ENCODE measurements around the gene DPPA4.

Gene DPPA4

GRCh38 chr3:109339714-109340648, 2.6 kb upstream of the DPPA4 start:
- FAIRE-seq, result no peak
- DNase-seq (ENCODE audit: extremely low spot score, insufficient read length, low read depth), result no peak

GRCh38 chr3:109339197-109339596, 1.9 kb upstream of the DPPA4 start:
- no peak for DNase-seq (ENCODE audit: extremely low spot score, insufficient read length, low read depth)
- no peak for FAIRE-seq

GRCh38 chr3:109338322-109338721, 976 bp upstream of the DPPA4 start:
- no peak for DNase-seq (ENCODE audit: extremely low spot score, insufficient read length, low read depth)
- FAIRE-seq, result no peak

GRCh38 chr3:109336291-109336861, 970 bp downstream of the DPPA4 start:
- FAIRE-seq (no peak), DNase-seq (ENCODE audit: extremely low spot score, insufficient read length, low read depth) (no peak)

GRCh38 chr3:109334572-109334971, 2.8 kb downstream of the DPPA4 start:
- FAIRE-seq (no peak), DNase-seq (ENCODE audit: extremely low spot score, insufficient read length, low read depth) (no peak)

- no peak for DNase-seq (ENCODE audit: extremely low spot score, insufficient read length, low read depth)
- no peak for FAIRE-seq
These were observed 5.7 kb downstream of the DPPA4 start for GRCh38 chr3:109331692-109332091.

GRCh38 chr3:109330405-109330804, 6.9 kb downstream of the DPPA4 start:
- FAIRE-seq, result no peak
- no peak for DNase-seq (ENCODE audit: extremely low spot score, insufficient read length, low read depth)

- FAIRE-seq (no peak), DNase-seq (ENCODE audit: extremely low spot score, insufficient read length, low read depth) (no peak)
These were observed 9.1 kb downstream of the DPPA4 start for GRCh38 chr3:109328202-109328601.

GRCh38 chr3:109325657-109326056, 11.7 kb downstream of the DPPA4 start:
- no peak for FAIRE-seq
- no peak for DNase-seq (ENCODE audit: extremely low spot score, insufficient read length, low read depth)

- DNase-seq (ENCODE audit: extremely low spot score, insufficient read length, low read depth) (no peak), FAIRE-seq (no peak)
These were observed 12.2 kb downstream of the DPPA4 start for GRCh38 chr3:109325109-109325508.

GRCh38 chr3:109316162-109316730, 21.1 kb downstream of the DPPA4 start, which contains the start of gene DPPA2:
Gene DPPA2, minus strand, starts transcription at chr3:109316517. Its CDS starts 1,975 bp downstream, at chr3:109314542.
- FAIRE-seq (no peak), DNase-seq (ENCODE audit: extremely low spot score, insufficient read length, low read depth) (no peak)

GRCh38 chr3:109313061-109313460, 24.3 kb downstream of the DPPA4 start:
- DNase-seq (ENCODE audit: extremely low spot score, insufficient read length, low read depth) (no peak), FAIRE-seq (no peak)

GRCh38 chr3:109297496-109297895, 39.9 kb downstream of the DPPA4 start:
- FAIRE-seq, result no peak
- no peak for DNase-seq (ENCODE audit: extremely low spot score, insufficient read length, low read depth)

GRCh38 chr3:109284071-109284470, 53.3 kb downstream of the DPPA4 start:
- DNase-seq (ENCODE audit: extremely low spot score, insufficient read length, low read depth) (no peak), FAIRE-seq (no peak)

- DNase-seq (ENCODE audit: extremely low spot score, insufficient read length, low read depth), result no peak
- no peak for FAIRE-seq
These were observed 58.8 kb downstream of the DPPA4 start for GRCh38 chr3:109278546-109278945.

GRCh38 chr3:109278141-109278540, 59.2 kb downstream of the DPPA4 start:
- no peak for DNase-seq (ENCODE audit: extremely low spot score, insufficient read length, low read depth)
- no peak for FAIRE-seq

Measured in GM18507 (cell line).